Mucosa of stomach (tissue), 1 donor: ENCODE measurements around the gene INPP5B.

Experiments
- H3K27me3 ChIP-seq: one replicate; pipeline ENCODE4 v1.7.0; 2013; ENCODE audit warnings: mild to moderate bottlenecking, low read length; ENCODE audit not compliant: control insufficient read depth, insufficient read depth
- H3K36me3 ChIP-seq: one replicate; pipeline ENCODE4 v1.7.0; 2013; ENCODE audit warnings: low read length; ENCODE audit not compliant: control insufficient read depth, insufficient read depth
- H3K4me1 ChIP-seq: one replicate; pipeline ENCODE4 v1.7.0; 2013; ENCODE audit warnings: mild to moderate bottlenecking, low read length; ENCODE audit not compliant: control insufficient read depth, insufficient read depth
- H3K4me3 ChIP-seq: one replicate; pipeline ENCODE4 v1.7.0; 2013; ENCODE audit warnings: low read length
- H3K9ac ChIP-seq: one replicate; pipeline ENCODE4 v1.7.0; 2013; ENCODE audit warnings: mild to moderate bottlenecking, low read length, moderate library complexity
- H3K9me3 ChIP-seq: one replicate; pipeline ENCODE4 v1.7.0; 2013; ENCODE audit warnings: mild to moderate bottlenecking, low read length, moderate library complexity; ENCODE audit not compliant: control insufficient read depth
- donor health status: Pancreatic carcinoma.

INPP5B gene

DNA sequence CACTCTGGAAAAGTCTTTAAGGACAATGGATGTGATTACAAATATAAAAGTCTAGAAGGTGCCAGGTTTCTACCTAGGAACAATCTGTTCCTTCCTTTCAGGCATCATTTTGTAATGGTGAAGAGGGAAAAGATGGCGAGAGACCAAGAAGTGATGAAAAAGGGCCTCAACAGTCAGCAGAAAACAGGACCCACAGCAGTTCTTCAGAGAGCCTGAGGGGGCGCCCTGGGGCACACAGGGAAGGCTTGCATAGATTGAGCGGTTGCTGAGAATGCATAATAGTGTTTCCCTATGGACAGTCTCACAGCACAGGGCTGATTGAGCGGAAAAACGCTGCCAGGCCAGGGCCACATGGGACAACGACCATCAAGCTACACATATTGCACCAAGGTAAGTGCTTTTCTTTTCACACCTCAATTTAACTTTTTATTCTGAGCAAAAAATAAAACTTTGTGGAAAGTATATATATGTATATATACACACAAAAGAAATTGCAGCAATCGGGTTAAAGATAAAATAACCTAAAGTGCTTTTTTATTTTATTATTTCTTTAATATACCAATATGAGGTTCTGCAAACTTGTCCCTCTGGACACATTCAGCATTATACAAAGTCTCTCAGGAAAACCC, 135.7 kb downstream of the INPP5B start:
- H3K4me3 ChIP-seq = no peak overlapping the region
- no peak overlapping the region for H3K9ac ChIP-seq
- no peaks in the 10 kb centered on the region for H3K9me3 ChIP-seq
- peaks cover 9% of the 10 kb centered on the region for H3K36me3 ChIP-seq
- no peaks in the 10 kb centered on the region for H3K27me3 ChIP-seq
- H3K4me1 ChIP-seq = peaks cover 7% of the 10 kb centered on the region
